BJ (cell line): ENCODE results near the gene C17orf58. TPM values are rescaled to one million over a fixed set of nuclear protein-coding genes. Genes with fewer than 3 reads are reported as not detected.
A peak's percentile ranks its signal among the peaks of the same experiment; 100 is the strongest.

Source experiments
- CTCF ChIA-PET: fragments of 350-600 bp; formaldehyde crosslinking; extraction: SDS; loops from one replicate; lab custom pipeline; 2021; ENCODE audit warnings: antibody characterized with exemption, inconsistent platforms; lab: Yijun Ruan, JAX
- POLR2A ChIA-PET: fragments of 300-600 bp; sonication (Branson Sonifier 250); formaldehyde crosslinking; extraction: SDS; loops from one replicate; lab custom pipeline; 2021; ENCODE audit warnings: antibody characterized with exemption; lab: Charles Lee
- DNase-seq: peaks from one replicate; pipeline ENCODE4 v3.0.0-alpha.2; 2011; ENCODE audit warnings: low read depth
- H3K27me3 ChIP-seq: 2 replicates; pipeline ENCODE4 v1.6.0; 2011; ENCODE audit warnings: low read length; ENCODE audit not compliant: control insufficient read depth, insufficient read depth
- H3K36me3 ChIP-seq: 2 replicates; pipeline ENCODE4 v1.5.1; 2011; ENCODE audit warnings: low read length; ENCODE audit not compliant: control insufficient read depth, insufficient read depth
- H3K4me3 ChIP-seq: 2 replicates; pipeline ENCODE4 v1.5.1; 2011; ENCODE audit warnings: low read depth, mild to moderate bottlenecking, control low read depth, low read length
- polyA plus RNA-seq: library from polyadenylated mRNA; depleted of rRNA; stranded (reverse); fragments of >200 nt; gene quantifications from 2 replicates; pipeline ENCODE4 v1.2.3, GENCODE V29; 2011; rRNA removed
- small RNA-seq: library from RNA; depleted of rRNA; stranded (forward); fragments of <200 nt; gene quantifications from one replicate; pipeline ENCODE3, GENCODE V24; 2012; ENCODE audit warnings: low replicate concordance, low read depth; ENCODE audit not compliant: insufficient read length
- TF ChIP-seq, protein P1 (sequence below): IDR thresholded peaks from 2 replicates; pipeline ENCODE4 v1.5.1; 2011; ENCODE audit warnings: low read depth, mild to moderate bottlenecking, control low read depth, inconsistent platforms, low read length, moderate library complexity; ENCODE audit not compliant: insufficient read depth

The C17orf58 gene
- polyA plus RNA-seq, 1 experiment, result 8.9 TPM

DNA sequence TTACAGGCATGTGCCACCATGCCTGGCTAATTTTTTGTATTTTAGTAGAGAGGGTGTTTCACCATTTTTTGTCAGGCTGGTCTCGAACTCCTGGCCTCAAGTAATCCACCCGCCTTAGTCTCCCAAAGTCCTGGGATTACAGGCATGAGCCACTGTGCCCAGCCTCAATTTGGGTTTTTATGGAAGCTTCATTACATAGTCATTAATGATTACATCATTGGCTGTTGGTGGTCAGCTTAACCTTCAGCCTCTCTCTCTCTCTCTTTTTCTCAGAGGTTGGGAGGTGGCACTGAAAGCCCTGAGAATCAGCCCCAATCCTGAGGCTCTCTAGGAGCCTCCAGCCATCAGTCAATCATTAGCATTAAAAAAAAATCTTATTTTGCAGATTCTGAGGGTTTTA lies 45.3 kb downstream of the C17orf58 start:
- TF ChIP-seq, protein P1, sequence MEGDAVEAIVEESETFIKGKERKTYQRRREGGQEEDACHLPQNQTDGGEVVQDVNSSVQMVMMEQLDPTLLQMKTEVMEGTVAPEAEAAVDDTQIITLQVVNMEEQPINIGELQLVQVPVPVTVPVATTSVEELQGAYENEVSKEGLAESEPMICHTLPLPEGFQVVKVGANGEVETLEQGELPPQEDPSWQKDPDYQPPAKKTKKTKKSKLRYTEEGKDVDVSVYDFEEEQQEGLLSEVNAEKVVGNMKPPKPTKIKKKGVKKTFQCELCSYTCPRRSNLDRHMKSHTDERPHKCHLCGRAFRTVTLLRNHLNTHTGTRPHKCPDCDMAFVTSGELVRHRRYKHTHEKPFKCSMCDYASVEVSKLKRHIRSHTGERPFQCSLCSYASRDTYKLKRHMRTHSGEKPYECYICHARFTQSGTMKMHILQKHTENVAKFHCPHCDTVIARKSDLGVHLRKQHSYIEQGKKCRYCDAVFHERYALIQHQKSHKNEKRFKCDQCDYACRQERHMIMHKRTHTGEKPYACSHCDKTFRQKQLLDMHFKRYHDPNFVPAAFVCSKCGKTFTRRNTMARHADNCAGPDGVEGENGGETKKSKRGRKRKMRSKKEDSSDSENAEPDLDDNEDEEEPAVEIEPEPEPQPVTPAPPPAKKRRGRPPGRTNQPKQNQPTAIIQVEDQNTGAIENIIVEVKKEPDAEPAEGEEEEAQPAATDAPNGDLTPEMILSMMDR, result no peak
- ChIA-PET POLR2A (no interaction called here), CTCF (no interaction called here)
- no peak for DNase-seq
- H3K36me3 ChIP-seq, result peaks cover 14% of the 10 kb centered on the region
- H3K4me3 ChIP-seq, result no peak overlapping the region
- H3K27me3 ChIP-seq, result no peaks in the 10 kb centered on the region

DNA sequence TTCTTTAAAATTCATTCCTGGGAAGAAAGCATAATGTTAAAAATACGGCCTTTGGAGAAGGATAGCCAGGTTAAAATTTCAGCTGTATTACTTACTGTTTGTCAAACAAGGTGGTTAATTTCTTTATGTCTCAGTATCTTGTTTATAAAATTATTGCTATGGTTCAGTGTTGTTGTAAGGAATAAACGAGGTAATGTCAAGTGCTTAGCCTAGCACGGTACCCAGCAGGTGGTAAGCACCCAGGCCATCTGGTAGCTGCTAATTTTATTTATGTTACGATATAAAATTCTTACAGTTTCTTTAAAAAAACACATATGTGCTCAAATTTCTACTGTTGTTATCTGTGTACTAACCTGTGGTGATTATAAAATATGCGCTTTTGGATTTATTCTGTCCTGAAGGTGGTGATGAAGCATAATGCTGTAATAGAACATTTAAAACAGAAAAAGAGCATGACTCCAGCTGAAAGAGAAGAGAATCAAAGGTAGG lies 48.9 kb downstream of the C17orf58 start:
- CTCF ChIA-PET, result interaction anchor here (0.7 kb wide), 1 partner anchor 61 kb away, joined by 3 read pairs; no protein-coding TSS in a partner anchor
- POLR2A ChIA-PET, result no interaction called here
- H3K36me3 ChIP-seq, result peaks cover 27% of the 10 kb centered on the region

DNA sequence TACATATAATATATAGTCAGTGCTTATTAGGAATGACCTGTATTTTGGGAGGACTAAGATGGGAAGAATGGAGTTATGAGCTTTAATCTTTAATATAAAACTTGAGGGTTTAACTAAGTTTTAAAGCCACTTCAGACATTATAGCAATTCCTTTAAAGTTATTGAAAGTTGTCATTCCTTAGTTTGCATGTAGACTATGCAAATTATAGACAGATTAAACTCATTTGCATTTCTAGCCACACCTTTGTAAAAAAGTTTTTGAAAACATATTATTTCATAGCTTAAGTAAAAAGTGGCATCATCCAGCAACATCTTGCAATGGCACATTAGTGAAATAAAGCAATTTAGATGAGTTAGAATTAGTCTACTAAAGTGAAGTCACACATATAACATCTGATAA lies 49.8 kb downstream of the C17orf58 start:
- Histone ChIP-seq H3K36me3 (peaks cover 26% of the 10 kb centered on the region), H3K4me3 (no peak overlapping the region), H3K27me3 (no peaks in the 10 kb centered on the region)
- DNase-seq, result no peak
- ChIA-PET CTCF (interaction anchor here (0.7 kb wide), 1 partner anchor 112 kb away, joined by 3 read pairs; no protein-coding TSS in a partner anchor), POLR2A (no interaction called here)
- TF ChIP-seq, protein P1, result no peak

More for the DNA sequence above, 48.9 kb downstream of the C17orf58 start:
- H3K27me3 ChIP-seq, result no peaks in the 10 kb centered on the region
- no peak overlapping the region for H3K4me3 ChIP-seq
- TF ChIP-seq, protein P1, result no peak
- no peak for DNase-seq

DNA sequence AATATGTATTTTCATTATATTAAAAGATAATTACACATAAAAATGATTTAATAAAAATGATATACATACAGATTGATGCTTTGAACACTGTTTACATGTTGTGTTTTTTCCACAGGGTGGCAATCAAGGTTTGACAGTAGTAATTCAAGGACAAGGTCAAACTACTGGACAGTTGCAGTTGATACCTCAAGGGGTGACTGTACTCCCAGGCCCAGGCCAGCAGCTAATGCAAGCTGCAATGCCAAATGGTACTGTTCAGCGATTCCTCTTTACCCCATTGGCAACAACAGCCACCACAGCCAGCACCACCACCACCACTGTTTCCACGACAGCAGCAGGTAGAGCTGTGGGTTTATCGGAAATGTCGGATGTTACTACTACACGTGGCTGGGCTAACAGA lies 52.2 kb downstream of the C17orf58 start:
- CTCF ChIA-PET, result interaction anchor here (0.6 to 1.1 kb wide), 4 partner anchors 16 to 180 kb away, joined by 3 read pairs; no protein-coding TSS in a partner anchor
- Histone ChIP-seq H3K4me3 (no peak overlapping the region), H3K36me3 (peaks cover 25% of the 10 kb centered on the region), H3K27me3 (no peaks in the 10 kb centered on the region)
- POLR2A ChIA-PET, result no interaction called here
- no peak for DNase-seq
- TF ChIP-seq, protein P1, result no peak

DNA sequence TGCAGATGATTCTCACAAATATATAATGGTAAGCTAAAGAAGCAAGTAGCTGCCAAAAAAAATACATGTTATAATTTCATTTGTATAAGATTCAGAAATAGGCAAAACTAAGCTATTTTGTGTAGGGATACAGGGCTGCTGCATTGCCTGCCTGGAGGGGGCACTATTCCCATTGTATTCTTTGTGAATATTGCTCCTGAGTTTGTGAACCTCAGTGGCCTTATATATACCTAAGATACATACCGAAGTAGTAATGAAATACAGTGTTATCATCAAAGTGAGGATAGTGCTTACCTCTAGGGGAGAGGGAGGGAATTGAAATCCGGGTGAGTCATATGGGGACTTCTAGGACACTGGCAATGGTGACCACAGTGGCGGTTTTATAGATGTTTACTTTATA lies 53.5 kb downstream of the C17orf58 start:
- TF ChIP-seq, protein P1, result peak; percentile 52
- Histone ChIP-seq H3K36me3 (peaks cover 18% of the 10 kb centered on the region), H3K4me3 (no peak overlapping the region), H3K27me3 (no peaks in the 10 kb centered on the region)
- POLR2A ChIA-PET, result no interaction called here
- CTCF ChIA-PET, result interaction anchor here (1.0 to 3.5 kb wide), 4 partner anchors 11 to 149 kb away, joined by 3 to 16 read pairs (median 5); no protein-coding TSS in a partner anchor
- DNase-seq, result no peak

Small RNA genes lying within 50 kb of the gene (small RNA-seq; reads per million reads assigned to genes)
- gene RN7SL622P, result not detected

Other genes starting within 250 kb of the C17orf58 start
- gene BPTF, start 171.0 kb downstream of the C17orf58 start, polyA plus RNA-seq, result 25.6 and 34.8 TPM in 2 replicates
- gene KPNA2, start 39.3 kb upstream of the C17orf58 start, polyA plus RNA-seq, result 165 and 212 TPM in 2 replicates